Gastrocnemius medialis (tissue), 4 donors: ENCODE data around the gene RNF214. TPM values are rescaled to one million over a fixed set of nuclear protein-coding genes. Genes with fewer than 3 reads are reported as not detected.

Experiments used
- ATAC-seq, 2 donors: fragments of 150-250 bp; one replicate each; pipeline ENCODE4 v1.9.1; 2016
- DNase-seq, 2 donors: peaks; one replicate each; pipeline ENCODE4 v3.0.0-alpha.2; 2019
- H3K27ac ChIP-seq, 4 donors: fragments of 200-600 bp; sonication (generic); 1 replicate in 1 of 4; 2 replicates in 3 of 4; pipeline ENCODE4 v1.5.1; 2016 to 2018; ENCODE audit warnings: mild to moderate bottlenecking in 2 of 4, moderate library complexity in 1 of 4
- H3K27me3 ChIP-seq, 3 donors: fragments of 200-600 bp; sonication (generic) in 2 of 3; 1 replicate in 1 of 3; 2 replicates in 2 of 3; pipeline versions ENCODE4 v1.5.1 to v1.6.0; 2016 to 2019; ENCODE audit warnings: mild to moderate bottlenecking in 1 of 3, moderate library complexity in 1 of 3
- H3K36me3 ChIP-seq, 2 donors: fragments of 200-600 bp; sonication (generic) in 1 of 2; one replicate each; pipeline ENCODE4 v1.5.1; 2017 to 2018
- H3K4me1 ChIP-seq, 2 donors: fragments of 200-600 bp; sonication (generic) in 1 of 2; one replicate each; pipeline ENCODE4 v1.5.1; 2016 to 2017; ENCODE audit warnings: mild to moderate bottlenecking in 2 of 2
- H3K4me3 ChIP-seq, 4 donors: fragments of 200-600 bp; sonication (generic) in 3 of 4; 1 replicate in 1 of 4; 2 replicates in 3 of 4; pipeline ENCODE4 v1.5.1; 2016 to 2019; ENCODE audit warnings: mild to moderate bottlenecking in 2 of 4
- H3K9me3 ChIP-seq, 3 donors: fragments of 200-600 bp; sonication (generic) in 2 of 3; 1 replicate in 1 of 3; 2 replicates in 2 of 3; pipeline ENCODE4 v1.5.1; 2016 to 2019
- CTCF ChIP-seq, 5 experiments: fragments of 450-650 bp in 3 of 5; fragments of 200-600 bp in 2 of 5; sonication (generic) in 2 of 5; IDR thresholded peaks in 4 of 5; conservative IDR thresholded peaks in 1 of 5; 1 replicate in 4 of 5; 2 replicates in 1 of 5; pipeline ENCODE4 v1.5.1; 2016 to 2019; ENCODE audit warnings: antibody characterized with exemption in 5 of 5, mild to moderate bottlenecking in 3 of 5, moderate library complexity in 3 of 5
- POLR2A ChIP-seq, 2 donors: fragments of 450-650 bp; IDR thresholded peaks; one replicate each; pipeline ENCODE4 v1.6.1; 2017; ENCODE audit warnings: antibody characterized with exemption in 2 of 2, mild to moderate bottlenecking in 2 of 2, moderate library complexity in 2 of 2
- in situ Hi-C, 4 donors: fragments of 200-750 bp; cut with MboI; loops; one replicate each; pipeline versions ENCODE4 v1.15.0 to v1.8.0; 2017; ENCODE audit warnings: low sequenced_read_pairs in 4 of 4
- intact Hi-C: fragments of 100-400 bp; cut with DNase I; formaldehyde crosslinking; loops from one replicate; pipeline ENCODE4 v1.15.1; 2023; ENCODE audit warnings: low total_unique reads
- total RNA-seq, 4 donors: library from RNA; depleted of rRNA; stranded (reverse); fragments of >200 nt; gene quantifications; one replicate each; pipeline versions ENCODE4 v1.1.0 to v1.2.3, GENCODE V29; 2016

RNF214 gene
- total RNA-seq, 4 donors from 2014 or later: 17.1 to 22.7 (median 19.9) TPM

GRCh38 chr11:117287668-117288067 is 55.2 kb downstream of the RNF214 start:
- intact Hi-C loops (no loop called here), in situ Hi-C loops (no loop called here)
- Histone ChIP-seq H3K36me3 (peaks cover 0 to 86% of the 10 kb centered on the region in 2 donors), H3K4me3 (no peak overlapping the region), H3K27me3 (no peaks in the 10 kb centered on the region), H3K9me3 (no peaks in the 10 kb centered on the region), H3K4me1 (no peaks in the 10 kb centered on the region), H3K27ac (no peak overlapping the region)
- TF ChIP-seq POLR2A (IDR thresholded peaks at IDR 0.05): no peak
- TF ChIP-seq CTCF (IDR thresholded peaks at IDR 0.05 in 4 of 5, conservative IDR thresholded peaks at IDR 0.05 in 1 of 5): no peak
- DNase-seq: no peak
- no peak for ATAC-seq

GRCh38 chr11:117289795-117290194 is 57.3 kb downstream of the RNF214 start:
- H3K9me3 ChIP-seq: no peaks in the 10 kb centered on the region
- in situ Hi-C loops: no loop called here
- intact Hi-C loops: no loop called here

GRCh38 chr11:117290809-117291396 is 58.4 kb downstream of the RNF214 start, which contains the start of gene BACE1-AS:
Gene BACE1-AS, plus strand, starts transcription at chr11:117291346.
- intact Hi-C loops (no loop called here), in situ Hi-C loops (no loop called here)
- ATAC-seq (no peak), DNase-seq (no peak)
- Histone ChIP-seq H3K9me3 (no peaks in the 10 kb centered on the region), H3K4me3 (no peak within 1 kb of the TSS), H3K27me3 (no peaks in the 10 kb centered on the region), H3K4me1 (no peaks in the 10 kb centered on the region), H3K36me3 (peaks cover 0 to 67% of the 10 kb centered on the region in 2 donors), H3K27ac (no peak within 1 kb of the TSS)
- TF ChIP-seq POLR2A (IDR thresholded peaks at IDR 0.05) (no peak), CTCF (IDR thresholded peaks at IDR 0.05 in 4 of 5, conservative IDR thresholded peaks at IDR 0.05 in 1 of 5) (no peak)

More at GRCh38 chr11:117289795-117290194, 57.3 kb downstream of the RNF214 start:
- H3K4me3 ChIP-seq: no peak overlapping the region
- ATAC-seq (no peak), DNase-seq (no peak)
- no peaks in the 10 kb centered on the region for H3K4me1 ChIP-seq
- TF ChIP-seq CTCF (IDR thresholded peaks at IDR 0.05 in 4 of 5, conservative IDR thresholded peaks at IDR 0.05 in 1 of 5) (no peak), POLR2A (IDR thresholded peaks at IDR 0.05) (no peak)
- H3K27me3 ChIP-seq: no peaks in the 10 kb centered on the region
- H3K27ac ChIP-seq: no peak overlapping the region
- peaks cover 0 to 78% of the 10 kb centered on the region in 2 donors for H3K36me3 ChIP-seq

- DNase-seq (no peak), ATAC-seq (no peak)
- Histone ChIP-seq H3K27me3 (no peaks in the 10 kb centered on the region), H3K4me1 (no peaks in the 10 kb centered on the region), H3K27ac (no peak overlapping the region), H3K9me3 (no peaks in the 10 kb centered on the region), H3K4me3 (no peak overlapping the region), H3K36me3 (peaks cover 0 to 53% of the 10 kb centered on the region in 2 donors)
- in situ Hi-C loops (no loop called here), intact Hi-C loops (no loop called here)
- TF ChIP-seq CTCF (IDR thresholded peaks at IDR 0.05 in 4 of 5, conservative IDR thresholded peaks at IDR 0.05 in 1 of 5) (no peak), POLR2A (IDR thresholded peaks at IDR 0.05) (no peak)
Measured at GRCh38 chr11:117292616-117293015, 60.1 kb downstream of the RNF214 start.
